Measurements from ENCODE around the gene CC2D2A. TPM values are rescaled to one million over a fixed set of nuclear protein-coding genes. Genes with fewer than 3 reads are reported as not detected.

Gene CC2D2A
- under 1 TPM in 1 of 3 donors, not detected in 2; 0.11 TPM for total RNA-seq

- Mint-ChIP-seq H3K9me3 (no peaks in the 10 kb centered on the region), H3K4me1 (ENCODE audit: low read depth) (peaks cover 9% of the 10 kb centered on the region), H3K4me3 (peak within 1 kb of the TSS; percentile 55), H3K36me3 (ENCODE audit: insufficient read depth) (no peaks in the 10 kb centered on the region), H3K27me3 (ENCODE audit: low read depth) (no peaks in the 10 kb centered on the region)
- ATAC-seq, result no peak
- DNase-seq, result no peak
Observed at GRCh38 chr4:15469402-15470127, at the start of gene CC2D2A. CC2D2A (plus strand) TSS chr4:15469882; CDS start chr4:15475933, 6,051 bp downstream.

- no peaks in the 10 kb centered on the region for H3K27me3 Mint-ChIP-seq (ENCODE audit: low read depth)
- DNase-seq (no peak), ATAC-seq (no peak)
- H3K36me3 Mint-ChIP-seq (ENCODE audit: insufficient read depth), result no peaks in the 10 kb centered on the region
- H3K9me3 Mint-ChIP-seq, result no peaks in the 10 kb centered on the region
- H3K4me3 Mint-ChIP-seq, result no peak overlapping the region
- peaks cover 5% of the 10 kb centered on the region for H3K4me1 Mint-ChIP-seq (ENCODE audit: low read depth)
Observed at GRCh38 chr4:15420642-15421041, 49.0 kb upstream of the CC2D2A start.

GRCh38 chr4:15423285-15423711, 46.4 kb upstream of the CC2D2A start:
- Mint-ChIP-seq H3K4me3 (no peak overlapping the region), H3K36me3 (ENCODE audit: insufficient read depth) (no peaks in the 10 kb centered on the region), H3K27me3 (ENCODE audit: low read depth) (no peaks in the 10 kb centered on the region), H3K9me3 (no peaks in the 10 kb centered on the region), H3K4me1 (ENCODE audit: low read depth) (peaks cover 5% of the 10 kb centered on the region)
- peak; percentile 43 to 49 for ATAC-seq
- no peak for DNase-seq

DNA sequence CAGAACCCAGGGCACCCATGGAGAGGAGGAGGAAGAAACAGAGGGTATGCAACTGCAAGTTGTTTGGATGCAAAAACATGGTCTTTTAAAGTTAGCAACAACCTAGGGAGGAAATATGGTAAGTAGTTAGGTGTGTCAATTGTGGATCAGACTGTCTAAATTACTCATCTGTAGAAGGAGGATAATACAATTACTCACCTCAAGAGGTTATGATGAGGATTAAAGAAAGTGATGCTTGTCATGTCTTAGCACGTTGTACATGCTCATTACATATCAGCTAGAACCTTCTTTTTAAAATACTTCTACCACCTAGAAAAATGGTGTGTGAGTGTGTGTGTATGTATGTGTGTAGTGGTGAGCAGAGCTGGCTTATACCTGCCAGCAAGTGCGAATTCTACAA, 44.2 kb upstream of the CC2D2A start:
- H3K4me3 Mint-ChIP-seq, result no peak overlapping the region
- ATAC-seq, result peak; percentile 70 to 77

DNA sequence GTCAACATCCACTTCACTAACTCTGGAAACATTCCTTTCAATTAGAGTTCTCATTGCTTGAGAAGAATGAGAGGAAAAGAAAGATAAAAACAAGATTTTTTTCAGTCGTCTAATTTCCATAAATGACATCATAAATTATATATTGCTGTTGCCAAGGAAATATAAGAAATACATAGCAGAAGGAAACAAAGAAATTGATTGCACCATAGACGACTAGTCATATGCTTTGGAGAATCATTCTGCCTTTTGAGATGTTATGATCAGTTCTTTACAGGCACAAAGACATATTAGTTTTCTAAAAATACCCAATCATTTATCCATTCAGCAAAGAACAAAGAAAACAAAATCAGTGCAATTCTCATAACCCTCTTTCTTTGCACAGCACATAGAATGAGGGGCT, 42.5 kb upstream of the CC2D2A start:
- no peaks in the 10 kb centered on the region for H3K27me3 Mint-ChIP-seq (ENCODE audit: low read depth)
- ATAC-seq, result no peak
- peaks cover 5% of the 10 kb centered on the region for H3K4me1 Mint-ChIP-seq (ENCODE audit: low read depth)
- no peak for DNase-seq
- H3K9me3 Mint-ChIP-seq, result peaks cover 5% of the 10 kb centered on the region
- no peaks in the 10 kb centered on the region for H3K36me3 Mint-ChIP-seq (ENCODE audit: insufficient read depth)
- no peak overlapping the region for H3K4me3 Mint-ChIP-seq

More for the DNA sequence above, 44.2 kb upstream of the CC2D2A start:
- no peak for DNase-seq
- no peaks in the 10 kb centered on the region for H3K9me3 Mint-ChIP-seq
- no peaks in the 10 kb centered on the region for H3K27me3 Mint-ChIP-seq (ENCODE audit: low read depth)
- H3K36me3 Mint-ChIP-seq (ENCODE audit: insufficient read depth), result no peaks in the 10 kb centered on the region
- H3K4me1 Mint-ChIP-seq (ENCODE audit: low read depth), result peaks cover 5% of the 10 kb centered on the region

- no peak for DNase-seq
- Mint-ChIP-seq H3K4me1 (ENCODE audit: low read depth) (peaks cover 5% of the 10 kb centered on the region), H3K27me3 (ENCODE audit: low read depth) (no peaks in the 10 kb centered on the region), H3K4me3 (no peak within 1 kb of the TSS), H3K9me3 (peaks cover 5% of the 10 kb centered on the region), H3K36me3 (ENCODE audit: insufficient read depth) (no peaks in the 10 kb centered on the region)
- ATAC-seq, result no peak
Observed at GRCh38 chr4:15427701-15428100, 42.0 kb upstream of the CC2D2A start, which contains the start of gene C1QTNF7. C1QTNF7 (plus strand) TSS chr4:15428033; CDS start chr4:15435744, 7,711 bp downstream.

- no peak overlapping the region for H3K4me3 Mint-ChIP-seq
- H3K9me3 Mint-ChIP-seq, result peaks cover 5% of the 10 kb centered on the region
- H3K36me3 Mint-ChIP-seq (ENCODE audit: insufficient read depth), result no peaks in the 10 kb centered on the region
- peaks cover 4% of the 10 kb centered on the region for H3K4me1 Mint-ChIP-seq (ENCODE audit: low read depth)
- no peaks in the 10 kb centered on the region for H3K27me3 Mint-ChIP-seq (ENCODE audit: low read depth)
- DNase-seq (no peak), ATAC-seq (no peak)
Observed at GRCh38 chr4:15428611-15429010, 41.1 kb upstream of the CC2D2A start.

DNA sequence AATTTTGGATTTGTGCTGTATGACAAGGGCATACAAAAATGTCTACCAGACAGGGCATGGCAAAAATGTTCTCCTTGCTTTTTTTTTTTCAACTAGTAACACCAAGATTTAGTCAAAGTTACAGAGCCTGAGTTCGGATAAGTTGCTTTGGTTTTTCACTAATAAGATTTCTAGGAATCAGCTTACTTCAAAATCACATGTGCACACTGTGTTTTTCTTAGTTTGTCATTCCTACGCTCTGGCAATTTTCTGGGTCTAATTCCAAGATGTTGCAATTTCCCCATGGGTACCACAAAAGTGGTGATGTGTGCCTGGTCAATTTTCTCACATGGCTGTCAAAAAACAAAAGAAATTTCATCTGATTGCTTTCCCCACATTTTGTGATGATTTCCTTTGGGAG, 35.6 kb upstream of the CC2D2A start:
- peaks cover 5% of the 10 kb centered on the region for H3K9me3 Mint-ChIP-seq
- H3K4me1 Mint-ChIP-seq (ENCODE audit: low read depth), result no peaks in the 10 kb centered on the region
- H3K36me3 Mint-ChIP-seq (ENCODE audit: insufficient read depth), result no peaks in the 10 kb centered on the region
- H3K27me3 Mint-ChIP-seq (ENCODE audit: low read depth), result no peaks in the 10 kb centered on the region
- ATAC-seq (no peak), DNase-seq (no peak)
- no peak overlapping the region for H3K4me3 Mint-ChIP-seq

- ATAC-seq (no peak), DNase-seq (no peak)
- H3K27me3 Mint-ChIP-seq (ENCODE audit: low read depth), result no peaks in the 10 kb centered on the region
- H3K9me3 Mint-ChIP-seq, result peaks cover 5% of the 10 kb centered on the region
- no peaks in the 10 kb centered on the region for H3K4me1 Mint-ChIP-seq (ENCODE audit: low read depth)
- no peak overlapping the region for H3K4me3 Mint-ChIP-seq
- no peaks in the 10 kb centered on the region for H3K36me3 Mint-ChIP-seq (ENCODE audit: insufficient read depth)
Observed at GRCh38 chr4:15434676-15435075, 35.0 kb upstream of the CC2D2A start.

GRCh38 chr4:15436513-15436912, 33.2 kb upstream of the CC2D2A start:
- DNase-seq, result no peak
- no peaks in the 10 kb centered on the region for H3K4me1 Mint-ChIP-seq (ENCODE audit: low read depth)
- peaks cover 5% of the 10 kb centered on the region for H3K9me3 Mint-ChIP-seq
- no peak for ATAC-seq
- H3K27me3 Mint-ChIP-seq (ENCODE audit: low read depth), result no peaks in the 10 kb centered on the region
- no peak overlapping the region for H3K4me3 Mint-ChIP-seq
- H3K36me3 Mint-ChIP-seq (ENCODE audit: insufficient read depth), result no peaks in the 10 kb centered on the region

DNA sequence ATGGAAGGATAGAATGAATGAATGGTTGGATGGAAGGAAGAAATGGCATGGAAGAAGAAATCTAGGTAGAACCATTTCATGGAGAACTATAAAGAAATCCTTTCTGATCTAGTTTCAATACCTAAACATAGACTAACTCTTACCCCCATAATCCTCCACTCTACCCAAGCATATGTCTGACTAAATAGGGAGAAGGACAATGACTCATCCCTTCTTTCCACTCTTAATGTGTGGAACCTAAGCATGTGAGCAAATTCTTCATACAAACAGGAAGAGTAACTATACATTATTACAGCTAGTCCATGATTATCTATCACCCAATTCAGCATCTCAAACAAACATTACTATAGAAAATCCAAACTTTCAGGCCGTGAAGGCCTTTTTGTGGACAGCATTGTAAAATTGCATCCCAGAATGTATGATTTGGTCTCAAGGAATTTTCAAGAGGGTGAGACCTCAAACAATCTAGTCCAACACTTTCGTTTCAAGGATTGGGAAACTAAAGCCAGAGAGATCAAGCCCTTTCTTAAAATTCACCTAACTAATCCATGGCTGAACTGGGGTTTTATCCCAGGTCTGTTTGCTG, 30.6 kb upstream of the CC2D2A start:
- H3K27me3 Mint-ChIP-seq (ENCODE audit: low read depth), result no peaks in the 10 kb centered on the region
- DNase-seq (no peak), ATAC-seq (no peak)
- no peaks in the 10 kb centered on the region for H3K9me3 Mint-ChIP-seq
- H3K36me3 Mint-ChIP-seq (ENCODE audit: insufficient read depth), result no peaks in the 10 kb centered on the region
- H3K4me3 Mint-ChIP-seq, result no peak overlapping the region
- H3K4me1 Mint-ChIP-seq (ENCODE audit: low read depth), result no peaks in the 10 kb centered on the region

GRCh38 chr4:15443371-15444160, 26.1 kb upstream of the CC2D2A start:
- ATAC-seq, result no peak
- Mint-ChIP-seq H3K27me3 (ENCODE audit: low read depth) (peaks cover 2% of the 10 kb centered on the region), H3K36me3 (ENCODE audit: insufficient read depth) (no peaks in the 10 kb centered on the region), H3K4me1 (ENCODE audit: low read depth) (peaks cover 6% of the 10 kb centered on the region), H3K9me3 (no peaks in the 10 kb centered on the region), H3K4me3 (no peak overlapping the region)
- DNase-seq, result no peak

DNA sequence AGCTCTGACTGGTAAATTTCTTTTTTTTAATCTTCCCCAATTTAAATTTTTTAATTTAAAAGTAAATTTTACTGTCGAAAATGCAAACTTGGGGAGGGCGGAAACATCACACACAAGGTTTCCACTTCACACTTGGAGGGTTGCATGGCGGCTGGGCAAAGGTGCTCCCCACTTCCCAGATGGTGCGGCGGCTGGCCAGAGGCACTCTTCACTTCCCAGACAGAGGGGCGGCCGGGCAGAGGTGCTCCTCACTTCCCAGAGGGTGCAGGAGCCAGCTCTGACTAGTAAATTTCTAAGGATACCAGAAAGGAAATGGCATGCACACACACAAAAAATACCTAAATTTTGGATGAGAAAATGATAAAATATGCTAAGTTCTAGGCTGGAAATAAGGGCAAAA, 25.4 kb upstream of the CC2D2A start:
- no peaks in the 10 kb centered on the region for H3K36me3 Mint-ChIP-seq (ENCODE audit: insufficient read depth)
- H3K27me3 Mint-ChIP-seq (ENCODE audit: low read depth), result peaks cover 2% of the 10 kb centered on the region
- H3K4me1 Mint-ChIP-seq (ENCODE audit: low read depth), result peaks cover 6% of the 10 kb centered on the region
- no peak overlapping the region for H3K4me3 Mint-ChIP-seq
- no peak for DNase-seq
- ATAC-seq, result no peak
- no peaks in the 10 kb centered on the region for H3K9me3 Mint-ChIP-seq

DNA sequence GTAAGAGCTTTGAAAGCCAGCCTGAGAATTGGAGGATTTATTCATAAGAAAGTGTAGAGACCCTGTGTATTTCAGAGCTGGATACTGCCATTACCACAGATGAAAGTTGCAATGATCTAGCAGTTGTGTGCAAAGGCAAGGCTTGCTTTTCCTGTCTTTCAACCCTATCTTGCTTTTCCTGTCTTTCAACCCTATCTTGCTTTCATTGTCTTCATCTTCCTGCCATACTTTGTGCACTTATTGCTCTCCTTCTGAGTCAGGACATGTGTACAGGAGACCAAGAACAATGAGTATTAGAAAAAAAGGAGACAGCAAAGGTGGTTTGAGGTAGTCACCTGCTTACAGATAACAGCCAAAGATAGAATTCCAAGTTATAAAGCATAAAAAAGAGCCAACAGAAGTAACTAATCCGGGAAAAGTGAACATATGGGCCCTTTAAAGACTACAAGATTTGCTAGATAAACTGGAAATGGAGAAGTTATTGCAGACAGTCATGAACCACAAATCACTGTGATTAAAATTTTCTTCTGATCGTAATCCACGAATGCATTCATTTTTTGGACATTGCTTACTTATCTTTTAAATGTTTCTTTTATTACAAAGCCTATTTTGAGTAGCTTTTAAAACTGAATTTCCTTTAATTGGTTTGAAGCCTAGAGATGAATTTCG, 24.7 kb upstream of the CC2D2A start:
- Mint-ChIP-seq H3K4me3 (no peak overlapping the region), H3K9me3 (no peaks in the 10 kb centered on the region), H3K4me1 (ENCODE audit: low read depth) (peaks cover 6% of the 10 kb centered on the region), H3K27me3 (ENCODE audit: low read depth) (peaks cover 2% of the 10 kb centered on the region), H3K36me3 (ENCODE audit: insufficient read depth) (no peaks in the 10 kb centered on the region)
- DNase-seq (no peak), ATAC-seq (no peak)
